Measurements from ENCODE around the gene CPNE6. TPM values are rescaled to one million over a fixed set of nuclear protein-coding genes. Genes with fewer than 3 reads are reported as not detected.

The CPNE6 gene
- total RNA-seq, 2 donors from 2014 or later = 1.3 to 2.4 TPM

DNA sequence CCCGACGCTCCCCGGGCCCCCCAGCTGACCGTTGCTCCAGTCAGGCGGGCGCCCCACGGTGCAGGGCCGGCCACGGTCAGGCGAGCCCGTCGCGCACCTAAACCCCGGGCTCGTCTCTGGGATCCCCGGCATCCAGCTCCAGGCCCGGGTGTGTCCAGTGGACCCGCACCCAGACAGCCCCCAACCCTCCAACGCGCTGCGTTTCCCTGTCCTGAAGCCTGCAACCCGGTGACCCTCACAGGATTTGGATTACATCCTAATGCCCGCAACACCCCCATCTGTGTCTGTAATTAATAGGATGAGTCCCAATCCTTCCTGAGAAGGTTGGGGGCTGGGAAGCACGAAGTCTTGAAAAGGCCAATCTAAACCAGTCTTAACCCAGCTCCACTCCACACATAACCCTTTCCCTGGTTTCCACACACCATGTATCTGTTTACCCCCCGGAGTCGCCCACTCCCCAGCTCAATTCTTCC is 10.4 kb downstream of the CPNE6 start:
- DNase-seq (ENCODE audit: low spot score) = no peak
- H3K36me3 ChIP-seq = no peaks in the 10 kb centered on the region
- H3K27ac ChIP-seq = no peak overlapping the region
- H3K4me3 ChIP-seq = peak overlapping the region; percentile 67
- ATAC-seq (ENCODE audit: insufficient number of reproducible peaks, low FRiP score, low read depth) = no peak
- peaks cover 0 to 16% of the 10 kb centered on the region in 2 donors for H3K4me1 ChIP-seq (ENCODE audit: control insufficient read depth in 1 of 2, low read depth in 2 of 2)
- no peaks in the 10 kb centered on the region for H3K27me3 ChIP-seq (replicated peaks; ENCODE audit: insufficient read depth)
- H3K9me3 ChIP-seq = no peaks in the 10 kb centered on the region
- TF ChIP-seq, protein P1, sequence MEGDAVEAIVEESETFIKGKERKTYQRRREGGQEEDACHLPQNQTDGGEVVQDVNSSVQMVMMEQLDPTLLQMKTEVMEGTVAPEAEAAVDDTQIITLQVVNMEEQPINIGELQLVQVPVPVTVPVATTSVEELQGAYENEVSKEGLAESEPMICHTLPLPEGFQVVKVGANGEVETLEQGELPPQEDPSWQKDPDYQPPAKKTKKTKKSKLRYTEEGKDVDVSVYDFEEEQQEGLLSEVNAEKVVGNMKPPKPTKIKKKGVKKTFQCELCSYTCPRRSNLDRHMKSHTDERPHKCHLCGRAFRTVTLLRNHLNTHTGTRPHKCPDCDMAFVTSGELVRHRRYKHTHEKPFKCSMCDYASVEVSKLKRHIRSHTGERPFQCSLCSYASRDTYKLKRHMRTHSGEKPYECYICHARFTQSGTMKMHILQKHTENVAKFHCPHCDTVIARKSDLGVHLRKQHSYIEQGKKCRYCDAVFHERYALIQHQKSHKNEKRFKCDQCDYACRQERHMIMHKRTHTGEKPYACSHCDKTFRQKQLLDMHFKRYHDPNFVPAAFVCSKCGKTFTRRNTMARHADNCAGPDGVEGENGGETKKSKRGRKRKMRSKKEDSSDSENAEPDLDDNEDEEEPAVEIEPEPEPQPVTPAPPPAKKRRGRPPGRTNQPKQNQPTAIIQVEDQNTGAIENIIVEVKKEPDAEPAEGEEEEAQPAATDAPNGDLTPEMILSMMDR (IDR thresholded peaks at IDR 0.05) = no peak

DNA sequence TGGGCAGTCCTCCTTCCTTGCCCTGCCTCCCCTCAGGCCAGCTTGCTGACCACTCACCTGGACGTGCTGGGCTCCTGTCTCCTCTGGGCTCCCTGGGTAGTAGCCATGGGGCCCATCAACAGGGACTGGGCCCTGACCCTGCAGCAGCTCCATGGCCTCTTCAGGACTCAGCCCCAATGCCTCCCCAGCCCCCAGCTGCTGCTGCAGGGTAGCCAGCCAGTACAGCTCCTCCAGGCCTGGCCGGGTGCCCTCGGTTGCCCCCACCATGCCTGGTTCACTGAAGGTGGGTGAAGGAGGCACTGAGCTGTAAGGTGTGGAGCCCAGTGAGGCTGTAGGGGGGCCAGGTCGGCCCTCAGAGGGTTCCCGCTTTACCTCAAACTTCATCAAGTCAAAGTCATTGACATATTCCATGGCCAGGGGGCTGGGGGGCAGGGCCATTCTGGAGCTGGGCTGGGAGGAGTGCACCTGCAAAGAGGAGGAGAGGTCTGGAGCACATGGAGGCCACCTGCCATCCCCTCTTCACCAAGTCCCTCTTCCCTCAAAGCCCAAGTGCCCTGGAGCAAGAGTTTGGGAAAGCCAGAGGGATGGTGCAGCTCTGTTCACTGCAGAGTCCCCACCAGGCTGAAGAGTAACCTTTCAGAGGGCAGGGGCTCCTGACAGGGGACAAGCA is 11.2 kb downstream of the CPNE6 start:
- H3K36me3 ChIP-seq = no peaks in the 10 kb centered on the region

DNA sequence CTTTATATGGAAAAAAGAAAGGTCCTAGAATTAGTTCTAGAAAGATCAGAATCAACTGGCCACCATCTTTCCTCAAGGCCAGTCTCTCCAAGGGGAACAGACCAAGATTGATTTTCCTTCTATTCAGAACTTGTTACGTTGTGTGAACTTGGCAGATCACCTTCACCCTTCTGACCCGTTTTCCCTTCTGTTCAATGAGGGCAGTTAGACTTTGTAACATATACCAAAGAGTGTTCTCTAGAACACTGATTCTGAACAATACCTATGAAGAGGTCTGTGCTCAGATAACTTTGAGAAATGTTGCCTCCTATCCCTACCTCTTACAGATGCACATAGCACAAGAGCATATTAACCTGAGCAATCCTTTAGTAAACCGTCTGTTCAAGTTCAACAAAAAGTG is 12.1 kb downstream of the CPNE6 start:
- ATAC-seq (ENCODE audit: insufficient number of reproducible peaks, low FRiP score, low read depth) = no peak
- H3K36me3 ChIP-seq = no peaks in the 10 kb centered on the region
- TF ChIP-seq, protein P1 (IDR thresholded peaks at IDR 0.05) = no peak

More for the DNA sequence above, 11.2 kb downstream of the CPNE6 start:
- TF ChIP-seq, protein P1 (IDR thresholded peaks at IDR 0.05) = no peak
- H3K9me3 ChIP-seq = no peaks in the 10 kb centered on the region
- H3K27ac ChIP-seq = no peak overlapping the region
- ATAC-seq (ENCODE audit: insufficient number of reproducible peaks, low FRiP score, low read depth) (no peak), DNase-seq (ENCODE audit: low spot score) (no peak)
- H3K4me1 ChIP-seq (ENCODE audit: control insufficient read depth in 1 of 2, low read depth in 2 of 2) = peaks cover 0 to 16% of the 10 kb centered on the region in 2 donors
- no peak overlapping the region for H3K4me3 ChIP-seq
- H3K27me3 ChIP-seq (replicated peaks; ENCODE audit: insufficient read depth) = no peaks in the 10 kb centered on the region

DNA sequence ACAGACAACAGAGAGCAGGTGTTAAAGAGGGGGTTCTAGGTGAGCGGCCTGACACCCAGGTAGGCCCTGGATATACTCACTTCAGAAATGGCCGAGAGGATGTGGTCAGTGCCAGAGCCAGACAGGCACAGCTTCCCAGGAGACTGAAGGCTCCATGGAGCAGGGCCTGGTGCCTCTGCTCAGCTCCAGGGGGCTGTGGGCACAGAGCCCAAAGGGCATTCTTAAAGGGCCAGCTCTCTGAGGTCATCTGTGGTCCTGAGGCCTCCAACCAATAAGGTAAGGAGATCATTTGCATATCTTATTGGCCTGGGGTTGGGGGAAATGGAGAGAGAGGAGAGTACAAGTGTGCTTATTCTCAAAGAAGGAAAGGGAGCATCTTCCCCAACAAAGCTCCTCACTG is 13.1 kb downstream of the CPNE6 start:
- TF ChIP-seq, protein P1 (IDR thresholded peaks at IDR 0.05) = no peak
- Histone ChIP-seq H3K36me3 (no peaks in the 10 kb centered on the region), H3K9me3 (no peaks in the 10 kb centered on the region), H3K4me1 (ENCODE audit: control insufficient read depth in 1 of 2, low read depth in 2 of 2) (peaks cover 0 to 16% of the 10 kb centered on the region in 2 donors), H3K4me3 (no peak overlapping the region), H3K27ac (no peak overlapping the region), H3K27me3 (replicated peaks; ENCODE audit: insufficient read depth) (no peaks in the 10 kb centered on the region)
- ATAC-seq (ENCODE audit: insufficient number of reproducible peaks, low FRiP score, low read depth) (no peak), DNase-seq (ENCODE audit: low spot score) (no peak)

More for the DNA sequence above, 12.1 kb downstream of the CPNE6 start:
- Histone ChIP-seq H3K27me3 (replicated peaks; ENCODE audit: insufficient read depth) (no peaks in the 10 kb centered on the region), H3K4me1 (ENCODE audit: control insufficient read depth in 1 of 2, low read depth in 2 of 2) (peaks cover 0 to 16% of the 10 kb centered on the region in 2 donors), H3K27ac (no peak overlapping the region), H3K9me3 (no peaks in the 10 kb centered on the region), H3K4me3 (no peak overlapping the region)
- DNase-seq (ENCODE audit: low spot score) = no peak

DNA sequence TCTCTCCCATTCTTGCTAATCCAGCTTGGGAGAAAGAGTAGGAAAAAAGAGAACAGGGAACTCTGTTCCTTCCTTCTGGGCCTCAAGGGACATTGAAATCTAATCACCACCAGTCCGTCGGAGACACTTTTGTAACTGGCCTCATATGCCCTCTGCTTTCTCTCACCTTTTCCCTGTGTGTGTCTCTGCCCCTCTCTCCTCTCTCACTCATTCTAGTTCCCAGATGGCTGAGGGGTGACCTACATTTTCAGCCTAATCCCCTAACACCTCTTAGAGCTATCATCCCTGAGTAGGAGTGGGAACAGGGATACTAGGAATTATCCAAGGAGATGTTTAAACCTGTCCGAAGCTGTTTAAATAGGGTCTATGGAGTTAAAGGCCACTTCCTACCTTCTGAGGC is 13.9 kb downstream of the CPNE6 start:
- no peak for DNase-seq (ENCODE audit: low spot score)
- Histone ChIP-seq H3K27me3 (replicated peaks; ENCODE audit: insufficient read depth) (no peaks in the 10 kb centered on the region), H3K4me1 (ENCODE audit: control insufficient read depth in 1 of 2, low read depth in 2 of 2) (peaks cover 0 to 16% of the 10 kb centered on the region in 2 donors), H3K36me3 (no peaks in the 10 kb centered on the region), H3K4me3 (no peak overlapping the region), H3K27ac (no peak overlapping the region), H3K9me3 (no peaks in the 10 kb centered on the region)
- TF ChIP-seq, protein P1 (IDR thresholded peaks at IDR 0.05) = no peak
- no peak for ATAC-seq (ENCODE audit: insufficient number of reproducible peaks, low FRiP score, low read depth)
